Stimulated activated CD4-positive, alpha-beta T cell treated with anti-CD3 and anti-CD28 coated beads, Interleukin-4, amount 100 ng/mL, for 4 hours (primary cell): ENCODE results near the gene OR4F6.
"Not testable (repeated sequence)": the region's sequence is repeated elsewhere in the genome, so short reads cannot be mapped to it uniquely, and the experiment has no call there.

ENCODE experiments used
- DNase-seq, 2 experiments: peaks; one replicate each; pipeline ENCODE4 v3.0.0-alpha.2; 2020

OR4F6 gene

GRCh38 chr15:101803209-101803608, at the start of gene OR4F6:
TSS of gene OR4F6 (plus strand) at chr15:101803509. CDS start at chr15:101805720, 2,211 bp downstream.
- DNase-seq = no peak

- DNase-seq = not testable (repeated sequence)
Measured at GRCh38 chr15:101764669-101765339, 38.5 kb upstream of the OR4F6 start.

GRCh38 chr15:101765340-101765671, 38.0 kb upstream of the OR4F6 start:
- not testable (repeated sequence) for DNase-seq

- no peak for DNase-seq
Measured at GRCh38 chr15:101765772-101766456, 37.4 kb upstream of the OR4F6 start.

GRCh38 chr15:101767083-101767640, 36.1 kb upstream of the OR4F6 start:
- not testable (repeated sequence) for DNase-seq

GRCh38 chr15:101772921-101773320, 30.4 kb upstream of the OR4F6 start:
- no peak for DNase-seq

- DNase-seq = no peak
Measured at GRCh38 chr15:101773496-101774100, 29.7 kb upstream of the OR4F6 start.

GRCh38 chr15:101775136-101775535, 28.2 kb upstream of the OR4F6 start:
- DNase-seq = no peak

- not testable (repeated sequence) for DNase-seq
Measured at GRCh38 chr15:101778576-101778975, 24.7 kb upstream of the OR4F6 start.

GRCh38 chr15:101780225-101780624, 23.1 kb upstream of the OR4F6 start:
- DNase-seq = not testable (repeated sequence)

- no peak for DNase-seq
Measured at GRCh38 chr15:101781928-101782327, 21.4 kb upstream of the OR4F6 start.

- no peak for DNase-seq
Measured at GRCh38 chr15:101784644-101785043, 18.7 kb upstream of the OR4F6 start.

GRCh38 chr15:101786422-101786821, 16.9 kb upstream of the OR4F6 start:
- DNase-seq = not testable (repeated sequence)

- not testable (repeated sequence) for DNase-seq
Measured at GRCh38 chr15:101788001-101788400, 15.3 kb upstream of the OR4F6 start.

- not testable (repeated sequence) for DNase-seq
Measured at GRCh38 chr15:101788503-101789269, 14.6 kb upstream of the OR4F6 start.

GRCh38 chr15:101790748-101791147, 12.6 kb upstream of the OR4F6 start:
- not testable (repeated sequence) for DNase-seq

- DNase-seq = not testable (repeated sequence)
Measured at GRCh38 chr15:101793981-101794380, 9.3 kb upstream of the OR4F6 start.

GRCh38 chr15:101795455-101795854, 7.9 kb upstream of the OR4F6 start:
- DNase-seq = no peak

- no peak for DNase-seq
Measured at GRCh38 chr15:101799665-101800064, 3.6 kb upstream of the OR4F6 start.

GRCh38 chr15:101801048-101801447, 2.3 kb upstream of the OR4F6 start:
- DNase-seq = no peak

- no peak for DNase-seq
Measured at GRCh38 chr15:101803676-101804075, 367 bp downstream of the OR4F6 start.

- DNase-seq = no peak
Measured at GRCh38 chr15:101804375-101804774, 1.1 kb downstream of the OR4F6 start.

GRCh38 chr15:101804941-101805340, 1.6 kb downstream of the OR4F6 start:
- no peak for DNase-seq
